GM12891 (cell line): ENCODE measurements around the gene ABRAXAS1.

Experiments used
- DNase-seq: peaks from one replicate; pipeline ENCODE4 v3.0.0; 2011; ENCODE audit warnings: low spot score; ENCODE audit not compliant: insufficient read length
- FAIRE-seq: peaks from 2 replicates; lab custom pipeline; 2011; peaks lifted over from hg19 to GRCh38; lab: Jason Lieb, UNC
- PAX5 ChIP-seq: IDR thresholded peaks from 2 replicates; pipeline ENCODE4 v1.6.1; 2011; ENCODE audit warnings: low read length, moderate library complexity, mild to moderate bottlenecking; ENCODE audit not compliant: insufficient read depth, severe bottlenecking
- POLR2A ChIP-seq: IDR thresholded peaks from 2 replicates; pipeline ENCODE4 v1.6.1; 2011; ENCODE audit warnings: low read depth, low read length, control low read depth
- POLR2AphosphoS5 ChIP-seq: IDR thresholded peaks from 2 replicates; pipeline ENCODE4 v1.6.1; 2011; ENCODE audit warnings: low read depth, low read length, control low read depth
- POU2F2 ChIP-seq: IDR thresholded peaks from 2 replicates; pipeline ENCODE4 v1.6.1; 2011; ENCODE audit warnings: low read depth, mild to moderate bottlenecking, control low read depth, low read length, moderate library complexity
- SPI1 ChIP-seq: IDR thresholded peaks from 2 replicates; pipeline ENCODE4 v1.6.1; 2011; ENCODE audit warnings: low read depth, low read length, control low read depth
- TAF1 ChIP-seq: IDR thresholded peaks from 2 replicates; pipeline ENCODE4 v1.6.1; 2011; ENCODE audit warnings: low read depth, low read length, control low read depth

ABRAXAS1 gene

DNA sequence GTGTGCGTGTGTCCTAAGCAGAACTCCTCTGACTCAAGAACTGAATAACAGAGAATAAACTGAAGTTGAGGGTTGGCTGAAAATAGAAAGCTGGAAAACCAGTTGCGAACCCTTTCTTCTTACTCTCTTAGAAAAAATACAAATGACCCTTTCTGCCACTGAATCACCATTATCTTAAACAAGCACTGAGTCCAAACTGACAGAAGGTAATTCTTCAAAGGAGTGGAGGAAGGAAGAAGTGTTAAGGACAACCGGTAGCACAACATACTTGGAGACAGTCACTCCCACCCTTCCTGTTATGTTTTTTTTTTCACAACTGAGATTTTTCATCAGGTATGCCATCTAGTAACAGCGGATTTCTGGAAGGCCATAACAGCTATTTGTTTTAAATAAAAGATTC lies 67.3 kb downstream of the ABRAXAS1 start:
- DNase-seq (no peak), FAIRE-seq (no peak)
- TF ChIP-seq SPI1 (no peak), POU2F2 (no peak), POLR2AphosphoS5 (no peak), PAX5 (no peak), POLR2A (no peak), TAF1 (no peak)

DNA sequence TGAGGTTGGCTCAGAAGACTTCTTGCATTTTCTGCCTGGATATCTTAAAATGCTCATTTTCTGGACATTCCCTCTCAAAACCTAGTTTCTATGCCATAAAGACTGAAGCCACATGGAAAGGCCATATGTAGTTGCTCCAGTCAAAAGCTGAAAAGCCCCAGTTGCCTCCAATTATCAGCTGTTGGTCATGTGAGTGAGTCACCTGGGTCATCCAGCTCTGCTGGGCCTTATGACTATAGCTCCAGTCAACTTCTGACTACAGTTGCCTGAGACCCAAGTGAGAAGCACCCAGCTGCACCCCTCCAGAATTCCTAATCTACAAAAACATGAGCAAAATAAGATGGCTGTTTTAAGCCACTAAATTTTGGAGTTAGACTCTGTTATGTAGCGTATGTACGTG lies 71.2 kb downstream of the ABRAXAS1 start:
- no peak for FAIRE-seq
- no peak for DNase-seq
- TF ChIP-seq TAF1 (no peak), POLR2AphosphoS5 (no peak), POLR2A (no peak), POU2F2 (no peak), SPI1 (no peak), PAX5 (no peak)
